Measurements from ENCODE around the gene GATA2.

DNA sequence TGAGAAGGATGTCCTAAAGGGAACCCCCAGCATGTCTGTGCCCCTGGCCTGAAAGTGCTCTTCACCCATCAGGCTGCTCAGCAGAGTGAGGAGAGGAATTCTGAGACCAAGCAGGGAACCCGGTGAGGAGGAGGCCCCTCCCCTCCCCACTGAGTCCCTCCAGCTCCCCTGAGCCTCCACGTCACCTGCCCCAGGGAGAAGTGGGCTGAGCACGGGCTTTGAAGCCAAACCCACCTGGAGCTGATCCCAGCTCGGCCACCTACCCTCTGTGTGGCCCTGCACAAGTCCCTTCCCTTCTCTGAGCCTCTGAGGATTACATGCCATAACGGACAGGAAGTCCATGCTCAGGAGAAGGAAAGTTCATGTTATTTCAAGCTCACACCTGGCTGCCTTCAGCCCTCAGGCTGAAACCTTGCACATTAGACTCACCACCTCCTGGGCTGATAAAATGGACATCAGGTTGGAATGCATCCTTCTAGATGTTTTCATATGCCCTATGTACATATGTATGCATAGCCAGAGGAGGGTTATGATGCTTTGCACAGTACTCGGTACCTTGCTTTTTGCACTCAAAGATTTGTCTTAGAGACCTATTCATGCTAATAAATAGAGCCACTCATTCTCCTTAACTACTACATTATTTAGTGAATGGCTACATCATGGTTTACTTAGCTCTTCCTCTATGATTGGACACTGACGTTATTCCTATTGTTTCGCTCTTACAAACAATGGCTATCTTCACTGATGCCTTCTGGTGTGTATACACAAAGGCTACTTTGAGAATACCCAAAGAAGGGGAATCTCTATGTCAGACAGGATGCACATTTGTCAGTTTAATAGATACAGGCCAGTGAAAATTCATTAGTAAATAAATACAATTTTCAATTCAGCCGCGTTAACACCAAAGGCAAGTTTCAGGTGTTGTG, 31.6 kb upstream of the GATA2 start:
- TF ChIP-seq, protein P1, sequence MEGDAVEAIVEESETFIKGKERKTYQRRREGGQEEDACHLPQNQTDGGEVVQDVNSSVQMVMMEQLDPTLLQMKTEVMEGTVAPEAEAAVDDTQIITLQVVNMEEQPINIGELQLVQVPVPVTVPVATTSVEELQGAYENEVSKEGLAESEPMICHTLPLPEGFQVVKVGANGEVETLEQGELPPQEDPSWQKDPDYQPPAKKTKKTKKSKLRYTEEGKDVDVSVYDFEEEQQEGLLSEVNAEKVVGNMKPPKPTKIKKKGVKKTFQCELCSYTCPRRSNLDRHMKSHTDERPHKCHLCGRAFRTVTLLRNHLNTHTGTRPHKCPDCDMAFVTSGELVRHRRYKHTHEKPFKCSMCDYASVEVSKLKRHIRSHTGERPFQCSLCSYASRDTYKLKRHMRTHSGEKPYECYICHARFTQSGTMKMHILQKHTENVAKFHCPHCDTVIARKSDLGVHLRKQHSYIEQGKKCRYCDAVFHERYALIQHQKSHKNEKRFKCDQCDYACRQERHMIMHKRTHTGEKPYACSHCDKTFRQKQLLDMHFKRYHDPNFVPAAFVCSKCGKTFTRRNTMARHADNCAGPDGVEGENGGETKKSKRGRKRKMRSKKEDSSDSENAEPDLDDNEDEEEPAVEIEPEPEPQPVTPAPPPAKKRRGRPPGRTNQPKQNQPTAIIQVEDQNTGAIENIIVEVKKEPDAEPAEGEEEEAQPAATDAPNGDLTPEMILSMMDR (IDR thresholded peaks at IDR 0.05; ENCODE audit: insufficient read depth, low read length, poor library complexity, severe bottlenecking) = no peak
- TF ChIP-seq EZH2phosphoT487 (conservative IDR thresholded peaks at IDR 0.05; ENCODE audit: low read length) = no peak

Data from SU-DHL-6 (cell line).